Stimulated activated CD4-positive, alpha-beta T cell treated with anti-CD3 and anti-CD28 coated beads, Interleukin-1b, Interleukin-23, amount 100 ng/mL, for 1 hour (primary cell): Measurements from ENCODE around the gene SIL1.
"Not testable (repeated sequence)": the region's sequence is repeated elsewhere in the genome, so short reads cannot be mapped to it uniquely, and the experiment has no call there.

ENCODE experiments used
- DNase-seq, 2 donors: peaks; one replicate each; pipeline ENCODE4 v3.0.0-alpha.2; 2020; ENCODE audit warnings: low read depth in 2 of 2

SIL1 gene

GRCh38 chr5:139141446-139142204, 56.5 kb downstream of the SIL1 start:
- no peak for DNase-seq

GRCh38 chr5:139140591-139141071, 57.5 kb downstream of the SIL1 start:
- DNase-seq: no peak

- DNase-seq: no peak
Observed at GRCh38 chr5:139138809-139139208, 59.4 kb downstream of the SIL1 start.

GRCh38 chr5:139138109-139138508, 60.1 kb downstream of the SIL1 start:
- DNase-seq: no peak

GRCh38 chr5:139137697-139138096, 60.5 kb downstream of the SIL1 start:
- no peak for DNase-seq

- no peak for DNase-seq
Observed at GRCh38 chr5:139134906-139135305, 63.3 kb downstream of the SIL1 start.

- DNase-seq: no peak
Observed at GRCh38 chr5:139133282-139133681, 64.9 kb downstream of the SIL1 start.

GRCh38 chr5:139132515-139132914, 65.7 kb downstream of the SIL1 start:
- DNase-seq: no peak

- no peak for DNase-seq
Observed at GRCh38 chr5:139131921-139132432, 66.2 kb downstream of the SIL1 start.

GRCh38 chr5:139131465-139131864, 66.7 kb downstream of the SIL1 start:
- no peak for DNase-seq

GRCh38 chr5:139131062-139131461, 67.1 kb downstream of the SIL1 start:
- DNase-seq: no peak

GRCh38 chr5:139130214-139130613, 68.0 kb downstream of the SIL1 start:
- DNase-seq: no peak

- DNase-seq: no peak
Observed at GRCh38 chr5:139126711-139127111, 71.5 kb downstream of the SIL1 start.

GRCh38 chr5:139125991-139126390, 72.2 kb downstream of the SIL1 start:
- no peak for DNase-seq

GRCh38 chr5:139124774-139125520, 73.2 kb downstream of the SIL1 start:
- no peak for DNase-seq

- no peak for DNase-seq
Observed at GRCh38 chr5:139121120-139121519, 77.0 kb downstream of the SIL1 start.

- DNase-seq: no peak
Observed at GRCh38 chr5:139120521-139120920, 77.6 kb downstream of the SIL1 start.

- no peak for DNase-seq
Observed at GRCh38 chr5:139118804-139119203, 79.4 kb downstream of the SIL1 start.

GRCh38 chr5:139117342-139117884, 80.8 kb downstream of the SIL1 start:
- DNase-seq: no peak

GRCh38 chr5:139116100-139116655, 82.0 kb downstream of the SIL1 start:
- DNase-seq: no peak

- DNase-seq: no peak
Observed at GRCh38 chr5:139113892-139114291, 84.3 kb downstream of the SIL1 start.

GRCh38 chr5:139112362-139112761, 85.8 kb downstream of the SIL1 start:
- DNase-seq: not testable (repeated sequence)
